HG03354 (cell line): ENCODE measurements around the gene TIMM10B.

Experiments used
- ATAC-seq: cut with Tn5 transposase; IDR thresholded peaks from one replicate; pipeline ENCODE4 v1.9.1; 2021; ENCODE audit warnings: mild to moderate bottlenecking; ENCODE audit not compliant: unreplicated experiment, poor library complexity, severe bottlenecking

TIMM10B gene, protein sequence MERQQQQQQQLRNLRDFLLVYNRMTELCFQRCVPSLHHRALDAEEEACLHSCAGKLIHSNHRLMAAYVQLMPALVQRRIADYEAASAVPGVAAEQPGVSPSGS

DNA sequence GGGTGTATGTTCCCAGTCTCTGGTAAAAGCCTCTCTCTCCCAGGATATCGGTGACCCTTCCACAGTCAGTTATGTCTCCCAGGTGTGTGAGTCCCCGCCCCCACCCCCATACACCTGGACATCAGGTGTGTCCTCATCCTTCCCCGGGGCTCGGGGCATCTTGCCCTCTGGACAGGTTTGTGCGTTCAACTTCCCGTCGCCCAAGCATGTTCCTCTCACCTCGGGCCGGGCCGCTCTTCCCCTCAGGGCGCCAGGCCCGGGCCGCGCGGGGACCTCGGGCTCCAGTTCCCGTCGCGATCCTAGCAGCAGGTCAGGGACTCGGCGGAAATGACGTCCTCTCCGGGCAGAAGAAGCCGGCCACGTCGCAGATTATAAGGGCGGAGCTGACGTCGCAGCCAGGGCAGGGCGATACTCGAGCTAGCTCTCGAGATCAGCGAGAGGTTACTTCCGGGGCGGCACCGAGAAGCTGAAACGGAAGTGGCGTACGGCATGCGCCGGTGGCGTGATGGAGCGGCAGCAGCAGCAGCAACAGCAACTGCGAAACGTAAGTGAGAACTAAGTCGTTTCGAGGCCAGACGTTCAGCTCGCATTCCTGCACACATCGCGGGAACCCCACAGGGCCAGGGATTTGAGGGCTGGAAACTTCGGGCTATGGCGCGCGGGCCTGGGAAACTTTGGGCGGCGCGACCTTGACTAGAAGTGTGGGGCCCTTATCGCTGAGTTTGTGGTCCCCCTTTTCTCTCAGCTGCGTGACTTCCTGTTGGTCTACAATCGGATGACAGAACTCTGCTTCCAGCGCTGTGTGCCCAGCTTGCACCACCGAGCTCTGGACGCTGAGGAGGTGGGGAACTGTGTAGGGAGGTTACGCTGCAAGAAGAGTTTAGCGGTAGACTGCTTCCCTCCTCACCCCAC is at the start of gene TIMM10B, which contains the start of gene ARFIP2:
Gene TIMM10B, plus strand, starts transcription at position 490 of the 912 bp plus-strand sequence. Its CDS starts 16 bp downstream, at position 506.
Gene ARFIP2, minus strand, starts transcription at position 320 of the 912 bp plus-strand sequence. CDS start 910 bp downstream, outside the sequence.
- peak; percentile 99 for ATAC-seq

DNA sequence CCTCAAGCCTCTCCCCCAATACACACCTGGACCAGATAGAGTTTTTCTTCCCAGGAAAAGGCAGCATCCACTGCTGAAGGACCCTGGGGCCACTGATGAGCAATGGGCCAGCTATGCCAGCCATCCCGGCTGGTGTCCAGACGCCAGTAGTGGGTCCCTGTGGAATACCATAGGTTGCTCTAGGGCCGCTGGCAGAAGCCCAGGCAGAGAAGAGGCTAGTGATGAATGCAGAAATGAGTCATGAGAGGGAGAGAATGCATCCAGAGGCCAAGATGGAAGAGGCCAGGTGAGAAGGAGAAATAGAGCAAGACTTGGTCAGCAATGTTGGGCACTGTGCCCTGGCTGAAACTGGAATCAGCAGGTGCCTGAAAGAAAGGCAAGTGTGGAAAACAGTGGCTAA is 49.4 kb upstream of the TIMM10B start:
- ATAC-seq: no peak

GRCh38 chr11:6433998-6434660 is 47.2 kb upstream of the TIMM10B start:
- ATAC-seq: peak; percentile 57

DNA sequence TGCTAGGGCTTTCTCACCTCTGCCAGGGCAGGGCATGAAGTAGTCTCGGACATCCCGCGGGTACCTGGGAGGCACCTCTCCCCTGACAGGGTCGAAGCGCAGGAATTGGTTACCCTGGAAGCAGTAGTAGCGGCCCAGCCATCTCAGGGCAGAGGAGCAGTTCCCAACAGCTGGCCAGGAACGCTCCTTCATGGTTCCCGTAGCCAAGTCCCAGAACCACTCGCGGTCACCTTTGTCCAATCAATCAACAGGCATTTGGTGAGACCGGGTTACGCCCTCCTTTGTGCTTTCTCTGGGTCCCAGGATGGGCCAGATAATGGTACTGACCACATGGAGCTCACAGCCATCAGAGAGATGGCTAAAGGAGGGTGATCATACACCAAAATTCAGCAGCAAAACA is 43.9 kb upstream of the TIMM10B start:
- no peak for ATAC-seq

DNA sequence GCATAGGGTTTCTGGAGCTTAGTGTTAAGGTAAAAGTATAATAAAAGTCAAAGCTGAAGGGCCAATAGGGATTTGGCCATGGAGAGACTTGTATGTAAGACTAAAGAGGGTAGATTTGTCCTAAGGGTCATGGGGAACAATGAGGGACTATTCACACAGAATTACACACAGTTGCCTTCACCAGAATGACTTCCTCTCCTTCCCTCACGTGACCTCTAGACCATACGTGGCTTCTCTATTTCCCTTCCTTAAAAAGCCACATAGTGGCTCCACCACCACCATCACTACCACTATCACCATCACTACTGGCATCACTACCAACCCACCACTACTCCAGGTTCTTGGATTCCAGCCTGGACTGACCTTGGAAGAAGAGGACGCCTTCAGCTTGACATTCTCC is 43.3 kb upstream of the TIMM10B start:
- no peak for ATAC-seq

DNA sequence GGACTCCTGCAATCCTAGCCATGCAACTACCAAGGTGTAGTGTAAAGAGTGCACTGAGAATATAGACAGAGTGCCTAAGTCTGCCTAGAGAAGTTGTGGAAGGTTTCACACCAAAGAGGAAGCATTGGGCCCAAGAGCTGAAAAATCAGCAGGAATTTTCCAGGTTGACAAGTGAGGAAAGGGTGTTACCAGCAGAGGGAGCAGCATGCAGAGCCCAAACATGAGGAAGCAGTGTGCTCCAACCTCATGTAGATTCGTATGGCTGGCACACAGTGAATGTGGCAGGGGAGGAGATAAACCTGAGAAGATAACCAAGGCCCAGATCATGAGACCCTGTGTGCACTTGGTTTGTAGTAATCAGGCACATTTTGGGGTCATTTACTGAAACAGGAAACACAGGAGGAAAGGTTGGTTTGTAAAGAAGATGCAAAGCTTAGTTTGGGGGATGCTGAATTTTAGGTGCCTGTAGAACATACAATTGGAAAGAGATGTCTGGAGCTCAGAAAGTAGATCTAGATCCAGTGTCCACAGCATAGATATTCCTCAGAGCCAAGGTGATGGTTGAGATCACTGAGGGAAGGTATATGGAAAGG is 42.2 kb upstream of the TIMM10B start:
- ATAC-seq: no peak

GRCh38 chr11:6440906-6441358 is 40.4 kb upstream of the TIMM10B start, which contains the start of gene HPX:
Gene HPX (minus strand): TSS chr11:6440987. CDS start chr11:6440963, 24 bp downstream.
- no peak for ATAC-seq

DNA sequence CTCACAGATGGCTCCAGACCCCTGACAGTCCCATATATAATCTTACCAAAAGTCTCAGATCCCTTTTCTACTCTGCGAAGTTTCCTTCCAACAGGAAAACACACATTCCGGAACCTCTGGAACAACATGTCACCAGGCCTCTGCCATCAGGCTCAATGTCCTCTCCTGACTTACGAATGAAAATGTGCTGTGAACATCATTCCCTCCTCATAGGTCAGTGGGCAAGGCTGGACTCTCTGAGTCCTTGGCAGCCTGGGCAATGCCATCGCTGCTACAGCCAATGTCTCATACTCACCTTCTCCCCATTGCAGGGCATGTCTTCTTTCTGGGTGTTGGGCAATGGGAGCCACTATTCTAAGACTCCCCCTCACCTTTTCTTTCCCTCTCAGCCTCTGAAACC is 38.9 kb upstream of the TIMM10B start:
- no peak for ATAC-seq

DNA sequence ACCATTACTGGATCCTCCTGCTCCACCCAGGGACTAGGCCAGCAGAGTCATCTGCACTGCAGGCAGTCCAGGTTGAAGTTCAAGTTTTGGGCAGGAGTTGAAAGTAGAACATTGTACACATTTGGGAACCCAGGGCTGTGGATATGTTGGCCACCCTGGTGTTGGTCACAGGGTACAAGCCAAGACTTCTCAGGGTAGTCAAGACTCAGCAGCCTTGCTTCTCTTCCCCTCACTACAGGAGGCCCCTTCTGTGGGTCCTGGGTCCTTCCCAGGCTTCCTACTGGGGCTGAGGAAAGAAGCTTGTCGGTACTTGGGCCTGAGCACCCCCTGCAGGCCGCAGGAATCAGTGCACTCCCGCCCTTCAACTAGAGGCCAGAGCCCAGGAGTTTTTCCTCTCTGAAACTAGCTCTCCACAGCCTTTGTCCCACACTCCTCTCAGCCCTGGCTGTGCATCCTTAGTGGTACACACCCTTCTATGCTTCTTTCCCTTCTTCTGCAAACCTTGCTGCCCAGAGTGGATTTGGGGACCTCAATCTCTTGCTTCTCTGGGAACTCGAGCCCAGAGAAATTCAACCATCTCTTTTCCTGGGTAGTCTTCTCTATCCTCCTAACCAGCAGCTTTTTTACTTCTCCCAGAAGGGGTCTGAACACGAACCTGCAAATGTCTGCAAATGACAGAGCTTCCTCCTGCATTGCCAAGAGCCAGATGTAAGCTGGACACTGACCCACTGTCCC is 37.9 kb upstream of the TIMM10B start:
- ATAC-seq: peak; percentile 88

DNA sequence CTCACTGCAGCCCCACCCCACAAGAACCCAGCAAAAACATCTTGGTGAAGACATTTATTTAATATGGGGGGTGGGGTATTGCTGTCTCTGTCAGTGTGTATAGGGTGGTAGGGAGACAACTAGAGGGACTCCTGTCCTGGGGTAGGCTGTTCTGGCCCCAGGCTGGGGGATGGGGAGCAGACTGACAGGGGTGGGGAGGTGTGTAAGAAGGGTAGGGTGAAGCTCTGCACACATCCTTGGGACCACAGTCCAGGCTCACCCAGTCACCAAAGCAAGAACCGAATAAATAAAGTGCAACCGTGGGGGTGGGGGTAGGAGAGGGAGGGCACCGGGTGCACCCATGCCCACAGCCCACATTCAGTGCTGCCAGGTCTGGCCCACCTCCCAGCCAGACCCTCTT is 32.7 kb upstream of the TIMM10B start:
- ATAC-seq: no peak

- no peak for ATAC-seq
Measured at GRCh38 chr11:6452219-6452618, 29.1 kb upstream of the TIMM10B start.

- ATAC-seq: no peak
Measured at GRCh38 chr11:6453152-6453551, 28.1 kb upstream of the TIMM10B start.

- ATAC-seq: no peak
Measured at GRCh38 chr11:6455070-6455469, 26.2 kb upstream of the TIMM10B start.

DNA sequence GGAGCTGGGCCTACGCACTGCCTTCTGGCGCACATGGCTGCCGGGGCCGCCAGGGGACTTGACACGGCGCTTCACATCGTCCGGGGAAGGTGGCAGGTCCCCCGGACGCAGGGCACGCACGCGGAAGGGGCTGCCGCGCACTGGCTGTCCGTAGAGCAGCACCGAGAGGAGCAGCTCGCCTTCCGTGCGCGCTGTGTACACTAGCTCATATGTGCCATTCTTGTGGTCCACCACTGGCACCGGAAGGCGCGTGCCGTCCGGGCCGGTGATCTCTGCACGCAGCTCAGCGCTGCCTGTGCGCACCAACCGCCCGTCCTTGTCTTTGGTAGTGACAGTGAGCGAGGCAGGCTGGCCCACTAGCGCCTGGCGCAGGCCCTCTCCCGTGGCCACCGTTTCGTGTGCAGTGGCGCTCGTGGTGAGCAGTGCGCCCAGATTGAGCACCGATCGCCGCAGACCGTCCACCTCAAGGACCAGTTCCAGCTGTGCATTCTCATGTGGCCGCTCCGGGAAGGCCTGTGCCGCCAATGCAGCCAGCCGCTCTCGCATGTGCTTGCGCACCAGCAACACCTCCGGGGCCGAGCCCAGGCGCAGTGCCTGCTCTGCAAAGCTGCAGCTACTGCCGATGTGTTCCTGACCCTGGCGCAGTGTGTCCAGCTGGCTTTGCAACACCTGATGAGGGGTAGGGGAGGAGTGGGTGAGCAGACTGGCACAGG is 24.8 kb upstream of the TIMM10B start:
- no peak for ATAC-seq

GRCh38 chr11:6457581-6458320 is 23.6 kb upstream of the TIMM10B start:
- no peak for ATAC-seq

DNA sequence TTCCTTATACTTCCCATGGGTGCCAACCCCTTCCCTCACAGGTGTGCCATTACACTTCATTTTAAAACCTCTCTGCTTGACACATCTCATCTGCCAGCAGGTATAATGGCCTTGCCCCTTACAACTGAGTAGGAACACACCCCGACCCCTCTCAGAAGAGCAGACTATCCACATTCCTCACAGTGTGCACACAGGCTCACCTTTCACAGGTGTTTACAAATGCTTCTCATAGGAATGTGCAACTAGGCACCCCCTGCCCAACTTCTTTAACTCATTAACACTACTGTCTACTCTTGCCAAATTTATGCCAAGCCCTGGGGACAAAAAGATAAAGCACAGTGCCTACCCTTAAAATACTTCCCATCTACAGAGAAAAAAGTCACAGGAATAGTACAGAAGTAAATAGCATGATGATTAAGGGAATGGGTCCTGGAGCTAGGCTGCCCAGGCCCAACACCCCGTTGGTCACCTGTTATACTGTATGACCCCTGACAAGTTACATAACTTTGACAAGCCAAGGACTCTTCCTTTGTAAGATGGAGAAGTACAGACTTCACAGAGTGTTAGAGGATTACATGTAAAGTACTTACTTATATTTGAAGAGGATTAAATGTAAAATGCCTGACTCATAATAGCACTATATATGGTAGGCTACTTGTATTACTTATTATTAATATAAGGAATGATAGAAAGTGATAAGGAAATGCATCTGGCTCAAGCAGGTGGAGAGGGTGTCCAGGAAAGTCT is 22.8 kb upstream of the TIMM10B start:
- no peak for ATAC-seq

- ATAC-seq: no peak
Measured at GRCh38 chr11:6459099-6459450, 22.2 kb upstream of the TIMM10B start.
